KOPT-K1 (cell line): ENCODE results near the gene DYDC1.
"Not testable (repeated sequence)": the region's sequence is repeated elsewhere in the genome, so short reads cannot be mapped to it uniquely, and the experiment has no call there.

Source experiments
- H3K27ac ChIP-seq: fragments of 200-600 bp; sonication (generic); 2 replicates; pipeline ENCODE4 v1.5.1; 2016; ENCODE audit warnings: antibody characterized with exemption, mild to moderate bottlenecking, low read depth, low read length; ENCODE audit not compliant: poor library complexity, severe bottlenecking
- H3K36me3 ChIP-seq: fragments of 200-600 bp; sonication (generic); 2 replicates; pipeline ENCODE4 v1.5.1; 2017; ENCODE audit warnings: antibody characterized with exemption, mild to moderate bottlenecking, low read length, moderate library complexity; ENCODE audit not compliant: insufficient read depth
- H3K9me3 ChIP-seq: fragments of 200-600 bp; sonication (generic); 2 replicates; pipeline ENCODE4 v1.5.1; 2017; ENCODE audit warnings: antibody characterized with exemption, low read length, mild to moderate bottlenecking; ENCODE audit not compliant: insufficient read depth, poor library complexity, severe bottlenecking

DYDC1 gene

GRCh38 chr10:80359644-80360043 lies 3.1 kb upstream of the DYDC1 start:
- no peaks in the 10 kb centered on the region for H3K36me3 ChIP-seq
- H3K27ac ChIP-seq, result no peak overlapping the region

GRCh38 chr10:80358925-80359324 lies 2.4 kb upstream of the DYDC1 start:
- H3K36me3 ChIP-seq, H3K9me3 ChIP-seq, H3K27ac ChIP-seq: not testable (repeated sequence)

More at GRCh38 chr10:80359644-80360043, 3.1 kb upstream of the DYDC1 start:
- H3K9me3 ChIP-seq, result no peaks in the 10 kb centered on the region

- H3K9me3 ChIP-seq, result no peaks in the 10 kb centered on the region
- no peaks in the 10 kb centered on the region for H3K36me3 ChIP-seq
- no peak overlapping the region for H3K27ac ChIP-seq
Observed at GRCh38 chr10:80357851-80358125, 1.2 kb upstream of the DYDC1 start.

- no peaks in the 10 kb centered on the region for H3K9me3 ChIP-seq
- H3K36me3 ChIP-seq, result no peaks in the 10 kb centered on the region
- no peak overlapping the region for H3K27ac ChIP-seq
Observed at GRCh38 chr10:80356989-80357850, 665 bp upstream of the DYDC1 start.

- Histone ChIP-seq H3K36me3 (no peaks in the 10 kb centered on the region), H3K27ac (no peak overlapping the region), H3K9me3 (no peaks in the 10 kb centered on the region)
Observed at GRCh38 chr10:80351220-80351619, 5.3 kb downstream of the DYDC1 start.

GRCh38 chr10:80350251-80350650 lies 6.3 kb downstream of the DYDC1 start:
- H3K9me3 ChIP-seq, result no peaks in the 10 kb centered on the region
- no peak overlapping the region for H3K27ac ChIP-seq
- H3K36me3 ChIP-seq, result no peaks in the 10 kb centered on the region

GRCh38 chr10:80344912-80345311 lies 11.6 kb downstream of the DYDC1 start:
- no peaks in the 10 kb centered on the region for H3K36me3 ChIP-seq
- H3K9me3 ChIP-seq, result no peaks in the 10 kb centered on the region
- H3K27ac ChIP-seq, result no peak overlapping the region

- H3K9me3 ChIP-seq, result no peaks in the 10 kb centered on the region
- H3K27ac ChIP-seq, result no peak overlapping the region
- H3K36me3 ChIP-seq, result no peaks in the 10 kb centered on the region
Observed at GRCh38 chr10:80344276-80344675, 12.3 kb downstream of the DYDC1 start.

- no peaks in the 10 kb centered on the region for H3K36me3 ChIP-seq
- no peaks in the 10 kb centered on the region for H3K9me3 ChIP-seq
- H3K27ac ChIP-seq, result no peak overlapping the region
Observed at GRCh38 chr10:80333983-80334382, 22.6 kb downstream of the DYDC1 start.

GRCh38 chr10:80324891-80325364 lies 31.6 kb downstream of the DYDC1 start:
- Histone ChIP-seq H3K9me3 (no peaks in the 10 kb centered on the region), H3K36me3 (no peaks in the 10 kb centered on the region), H3K27ac (no peak overlapping the region)

- no peak overlapping the region for H3K27ac ChIP-seq
- H3K9me3 ChIP-seq, result no peaks in the 10 kb centered on the region
- H3K36me3 ChIP-seq, result no peaks in the 10 kb centered on the region
Observed at GRCh38 chr10:80324086-80324485, 32.5 kb downstream of the DYDC1 start.

GRCh38 chr10:80323311-80323710 lies 33.2 kb downstream of the DYDC1 start:
- Histone ChIP-seq H3K27ac (no peak overlapping the region), H3K36me3 (no peaks in the 10 kb centered on the region), H3K9me3 (no peaks in the 10 kb centered on the region)

GRCh38 chr10:80322711-80323110 lies 33.8 kb downstream of the DYDC1 start:
- no peaks in the 10 kb centered on the region for H3K36me3 ChIP-seq
- no peaks in the 10 kb centered on the region for H3K9me3 ChIP-seq
- no peak overlapping the region for H3K27ac ChIP-seq

- Histone ChIP-seq H3K36me3 (no peaks in the 10 kb centered on the region), H3K9me3 (no peaks in the 10 kb centered on the region), H3K27ac (no peak overlapping the region)
Observed at GRCh38 chr10:80322158-80322557, 34.4 kb downstream of the DYDC1 start.

GRCh38 chr10:80321183-80321582 lies 35.4 kb downstream of the DYDC1 start:
- H3K27ac ChIP-seq, result no peak overlapping the region

GRCh38 chr10:80320377-80320776 lies 36.2 kb downstream of the DYDC1 start:
- Histone ChIP-seq H3K27ac (no peak overlapping the region), H3K36me3 (no peaks in the 10 kb centered on the region), H3K9me3 (no peaks in the 10 kb centered on the region)

More at GRCh38 chr10:80321183-80321582, 35.4 kb downstream of the DYDC1 start:
- no peaks in the 10 kb centered on the region for H3K9me3 ChIP-seq
- no peaks in the 10 kb centered on the region for H3K36me3 ChIP-seq
